ENCODE data around the gene PGBD4.

The PGBD4 gene

GRCh38 chr15:34125945-34126344 lies 24.1 kb downstream of the PGBD4 start:
- Mint-ChIP-seq H3K4me3 (no peak overlapping the region), H3K36me3 (ENCODE audit: low read depth) (no peaks in the 10 kb centered on the region), H3K27ac (no peak overlapping the region), H3K4me1 (ENCODE audit: low read depth) (no peaks in the 10 kb centered on the region), H3K27me3 (peaks cover 4% of the 10 kb centered on the region), H3K9me3 (no peaks in the 10 kb centered on the region)
- no peak for DNase-seq

- H3K27me3 Mint-ChIP-seq, result peaks cover 4% of the 10 kb centered on the region
- no peaks in the 10 kb centered on the region for H3K4me1 Mint-ChIP-seq (ENCODE audit: low read depth)
- no peaks in the 10 kb centered on the region for H3K9me3 Mint-ChIP-seq
- no peaks in the 10 kb centered on the region for H3K36me3 Mint-ChIP-seq (ENCODE audit: low read depth)
- no peak overlapping the region for H3K27ac Mint-ChIP-seq
- H3K4me3 Mint-ChIP-seq, result no peak overlapping the region
- no peak for DNase-seq
Measured at GRCh38 chr15:34126522-34126921, 24.6 kb downstream of the PGBD4 start.

- no peaks in the 10 kb centered on the region for H3K27me3 Mint-ChIP-seq
- H3K36me3 Mint-ChIP-seq (ENCODE audit: low read depth), result no peaks in the 10 kb centered on the region
- H3K27ac Mint-ChIP-seq, result no peak overlapping the region
- DNase-seq, result no peak
- no peak overlapping the region for H3K4me3 Mint-ChIP-seq
- H3K4me1 Mint-ChIP-seq (ENCODE audit: low read depth), result no peaks in the 10 kb centered on the region
- H3K9me3 Mint-ChIP-seq, result no peaks in the 10 kb centered on the region
Measured at GRCh38 chr15:34128898-34129297, 27.0 kb downstream of the PGBD4 start.

- DNase-seq, result no peak
- Mint-ChIP-seq H3K9me3 (no peaks in the 10 kb centered on the region), H3K36me3 (ENCODE audit: low read depth) (peaks cover 6% of the 10 kb centered on the region), H3K4me3 (no peak overlapping the region), H3K4me1 (ENCODE audit: low read depth) (no peaks in the 10 kb centered on the region), H3K27me3 (no peaks in the 10 kb centered on the region), H3K27ac (no peak overlapping the region)
Measured at GRCh38 chr15:34132881-34133280, 31.0 kb downstream of the PGBD4 start.

GRCh38 chr15:34133511-34133910 lies 31.6 kb downstream of the PGBD4 start:
- Mint-ChIP-seq H3K27ac (no peak overlapping the region), H3K4me1 (ENCODE audit: low read depth) (no peaks in the 10 kb centered on the region), H3K9me3 (no peaks in the 10 kb centered on the region), H3K4me3 (no peak overlapping the region), H3K27me3 (no peaks in the 10 kb centered on the region), H3K36me3 (ENCODE audit: low read depth) (peaks cover 9% of the 10 kb centered on the region)
- DNase-seq, result no peak

- no peak for DNase-seq
Measured at GRCh38 chr15:34147371-34148140, 45.7 kb downstream of the PGBD4 start.

GRCh38 chr15:34154725-34155204 lies 52.9 kb downstream of the PGBD4 start:
- H3K36me3 Mint-ChIP-seq (ENCODE audit: low read depth), result peaks cover 100% of the 10 kb centered on the region
- DNase-seq, result peak; percentile 33
- peaks cover 13% of the 10 kb centered on the region for H3K4me1 Mint-ChIP-seq (ENCODE audit: low read depth)
- no peaks in the 10 kb centered on the region for H3K27me3 Mint-ChIP-seq
- peaks cover 37% of the 10 kb centered on the region for H3K9me3 Mint-ChIP-seq
- H3K4me3 Mint-ChIP-seq, result no peak overlapping the region
- H3K27ac Mint-ChIP-seq, result peak overlapping the region; percentile 81

More at GRCh38 chr15:34147371-34148140, 45.7 kb downstream of the PGBD4 start:
- Mint-ChIP-seq H3K4me1 (ENCODE audit: low read depth) (no peaks in the 10 kb centered on the region), H3K4me3 (no peak overlapping the region), H3K9me3 (no peaks in the 10 kb centered on the region), H3K36me3 (ENCODE audit: low read depth) (peaks cover 84% of the 10 kb centered on the region), H3K27ac (no peak overlapping the region), H3K27me3 (no peaks in the 10 kb centered on the region)

GRCh38 chr15:34155859-34156258 lies 54.0 kb downstream of the PGBD4 start:
- Mint-ChIP-seq H3K27me3 (no peaks in the 10 kb centered on the region), H3K27ac (no peak overlapping the region), H3K9me3 (peaks cover 42% of the 10 kb centered on the region), H3K4me3 (no peak overlapping the region), H3K4me1 (ENCODE audit: low read depth) (peaks cover 13% of the 10 kb centered on the region), H3K36me3 (ENCODE audit: low read depth) (peaks cover 100% of the 10 kb centered on the region)
- DNase-seq, result no peak

Data from activated T-cell treated with anti-CD3 and anti-CD28 coated beads, Interleukin-2, amount 50 U/mL, for 24 hours (primary cell).